NCI-H146 treated with DMSO at 0.1 percent for 48 hours (cell line): ENCODE results near the gene ZPLD1.

ENCODE experiments used
- DNase-seq: peaks from one replicate; lab custom pipeline; 2025; ENCODE audit not compliant: unreplicated experiment; lab: John Stamatoyannopoulos, UW

ZPLD1 gene

DNA sequence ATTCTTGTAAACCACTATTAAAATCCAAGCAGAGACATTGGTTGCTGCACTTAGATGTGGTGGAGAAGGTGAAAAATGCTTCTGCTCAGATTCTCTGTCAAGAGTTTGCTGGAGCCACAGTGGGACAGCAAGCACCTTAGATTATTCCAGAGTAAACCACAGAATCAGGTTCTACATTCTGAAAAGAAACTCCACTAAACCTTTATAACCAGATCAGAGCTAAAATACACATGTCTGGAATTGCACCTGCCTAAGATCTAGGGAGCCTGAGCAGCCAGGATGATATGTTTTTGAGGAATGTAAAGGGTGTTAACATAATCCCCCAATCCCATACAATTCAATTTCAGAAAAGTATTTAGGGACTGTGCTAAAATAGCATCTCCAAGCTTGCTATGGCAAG, at the start of gene ZPLD1:
Gene ZPLD1 (plus strand): TSS at position 301 of the 400 bp plus-strand sequence. CDS start 3,473 bp downstream, outside the sequence.
- no peak for DNase-seq

DNA sequence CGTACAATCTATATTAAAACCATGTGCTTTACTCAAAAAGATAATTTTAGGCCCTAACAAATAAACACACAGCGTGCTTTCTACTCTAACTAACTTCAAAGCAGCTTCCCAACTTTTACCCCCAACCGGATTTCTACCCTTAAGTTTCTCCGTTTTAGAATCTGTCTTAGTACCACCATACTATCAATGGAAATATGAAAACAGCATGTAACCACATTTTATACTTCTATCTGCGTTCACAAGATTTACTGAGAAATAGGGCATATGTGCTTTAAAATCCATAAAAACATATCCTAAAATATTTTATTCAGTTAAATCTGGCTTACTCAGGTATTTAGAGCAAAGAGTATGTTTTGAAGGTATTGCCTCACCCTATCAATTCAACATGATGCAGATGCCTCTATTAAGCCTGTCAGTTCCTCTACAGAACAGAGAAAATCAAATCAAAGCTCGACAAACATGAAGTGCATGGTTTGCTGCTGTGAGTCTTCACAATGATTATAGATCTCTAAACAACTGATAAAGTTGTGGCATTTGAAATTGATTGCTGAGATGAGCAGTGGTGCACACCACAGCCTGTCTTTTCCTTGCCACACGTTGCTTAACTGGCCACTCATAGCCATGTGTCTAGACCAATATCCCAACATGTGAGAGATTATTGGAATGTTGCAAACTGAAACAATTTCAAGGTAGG, 44.5 kb upstream of the ZPLD1 start:
- no peak for DNase-seq

DNA sequence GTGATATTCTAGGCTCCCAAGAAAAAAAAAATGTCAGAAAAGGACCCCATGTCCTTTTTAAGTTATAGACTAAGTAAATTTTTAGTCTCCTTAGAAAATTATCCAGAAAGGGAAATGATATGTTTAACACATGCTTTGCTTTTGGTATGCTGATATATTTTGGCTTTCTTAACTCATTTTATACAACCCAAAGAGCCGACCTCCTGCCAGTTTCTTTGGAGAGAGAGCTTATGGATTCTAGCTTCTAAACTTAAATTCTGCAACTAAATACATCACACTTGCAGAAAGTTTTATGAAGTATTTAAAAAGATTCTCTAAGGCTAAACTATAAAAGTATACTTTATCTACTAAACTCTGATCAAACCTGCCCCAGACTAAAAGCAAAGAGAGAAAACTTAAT, 43.9 kb upstream of the ZPLD1 start:
- DNase-seq: no peak

DNA sequence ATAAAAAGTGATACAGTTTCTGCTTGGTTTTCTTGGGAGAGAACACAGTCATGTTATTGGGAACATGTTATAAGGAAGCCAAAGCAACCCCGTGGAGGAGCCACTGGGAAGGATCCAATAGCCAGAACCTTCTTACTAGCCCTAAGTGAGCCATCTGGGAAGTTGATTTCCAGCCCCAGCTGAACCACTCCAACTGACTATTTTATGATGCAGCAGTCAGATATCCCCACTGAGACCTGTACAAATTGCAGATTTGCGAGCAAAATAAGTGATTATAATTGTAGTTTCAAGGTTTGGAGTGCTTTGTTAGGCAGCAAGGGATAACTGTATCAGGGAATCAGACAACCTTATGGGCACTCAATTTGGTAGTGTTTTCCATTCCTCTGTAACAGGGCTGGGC, 43.3 kb upstream of the ZPLD1 start:
- no peak for DNase-seq

DNA sequence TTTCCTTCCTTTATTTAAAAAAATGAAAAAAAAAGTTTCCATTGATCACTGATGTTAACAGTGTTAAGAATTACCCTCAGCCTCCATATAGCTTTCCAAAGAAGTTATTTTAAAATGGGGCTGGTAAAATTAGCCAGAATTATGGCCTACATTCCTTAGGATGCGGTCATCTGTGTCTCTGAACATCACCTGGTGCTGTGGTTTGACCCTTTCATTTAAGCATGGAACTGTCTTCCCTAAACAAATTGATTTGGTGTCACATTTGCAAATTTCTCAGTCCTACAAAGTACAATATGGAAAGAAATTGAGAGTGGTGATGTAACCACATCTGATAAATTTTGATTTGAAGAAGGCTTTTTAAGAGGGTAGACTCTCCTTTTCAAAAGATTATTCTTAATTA, 40.3 kb upstream of the ZPLD1 start:
- no peak for DNase-seq

DNA sequence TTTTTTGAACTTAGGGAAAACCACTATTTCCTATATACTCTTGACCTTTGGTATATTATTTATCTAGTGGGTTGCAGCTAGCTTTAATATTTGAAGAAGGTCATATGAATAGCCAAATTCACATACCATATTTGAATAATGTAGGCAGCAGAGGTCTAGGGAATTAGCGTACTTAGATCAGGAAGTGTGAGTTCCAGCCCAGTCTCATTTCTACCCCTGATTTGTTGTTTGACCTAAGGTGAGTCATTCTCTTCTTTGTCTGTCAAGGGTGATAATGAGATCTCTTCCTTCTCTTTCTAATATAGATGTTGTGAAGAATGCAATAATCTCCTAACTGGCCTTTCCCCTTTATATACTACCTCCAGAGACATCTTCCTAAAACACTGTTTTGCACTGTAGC, 36.6 kb upstream of the ZPLD1 start:
- DNase-seq: no peak

DNA sequence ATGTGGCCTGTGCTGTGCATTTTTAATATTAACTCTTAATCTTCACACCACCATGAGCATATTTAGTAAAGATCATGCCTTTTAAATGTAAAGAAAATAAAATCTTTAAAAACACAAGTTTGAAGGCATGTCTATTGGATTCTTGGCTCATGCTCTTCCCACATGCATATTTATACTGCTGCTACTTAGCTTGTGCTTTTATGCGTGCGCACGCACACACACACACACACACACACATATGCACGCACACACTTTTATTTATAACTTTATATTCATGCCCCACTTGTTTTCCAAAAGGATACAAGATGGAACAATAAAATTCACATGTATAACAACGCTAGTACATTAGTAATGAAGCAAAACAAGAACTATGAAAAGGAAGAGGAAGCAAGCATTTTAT, 36.1 kb upstream of the ZPLD1 start:
- no peak for DNase-seq

DNA sequence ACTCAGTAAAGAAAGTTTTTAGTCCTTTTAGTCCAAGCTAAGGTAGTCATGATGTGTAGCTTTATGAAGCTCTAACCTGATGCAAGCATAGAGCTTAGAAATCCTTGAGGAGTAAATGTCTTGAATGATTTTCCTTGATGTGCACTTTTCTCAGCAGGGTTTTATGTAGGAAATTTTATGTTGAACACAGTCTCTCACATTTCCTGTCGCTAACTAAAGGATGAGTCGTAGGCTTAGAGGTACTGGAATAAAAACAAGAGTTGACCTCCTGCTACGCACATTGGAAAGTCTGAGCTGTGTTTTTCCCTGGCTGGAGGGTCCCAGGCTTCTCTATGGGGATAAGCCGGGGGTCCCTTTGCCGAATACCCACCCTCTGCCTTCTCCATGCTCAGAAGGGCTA, 34.7 kb upstream of the ZPLD1 start:
- DNase-seq: no peak

DNA sequence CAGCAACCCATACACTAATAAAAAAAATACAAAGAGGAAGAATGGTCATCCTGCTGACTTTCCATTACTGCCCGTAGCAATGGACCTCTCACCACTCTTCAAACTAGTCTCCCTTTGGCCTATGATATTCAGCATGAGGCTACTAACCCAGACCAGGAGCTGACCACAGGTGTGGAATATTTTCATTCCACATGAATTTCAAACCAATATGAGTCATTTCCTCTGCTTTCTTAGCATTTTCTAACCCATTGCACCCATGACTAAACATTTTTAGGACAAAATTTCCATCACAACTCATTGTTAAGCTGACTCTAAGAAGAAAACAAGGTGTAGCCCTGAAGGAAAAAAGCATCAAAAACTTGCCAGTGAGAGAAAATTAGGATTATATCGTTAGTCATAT, 34.0 kb upstream of the ZPLD1 start:
- DNase-seq: no peak

DNA sequence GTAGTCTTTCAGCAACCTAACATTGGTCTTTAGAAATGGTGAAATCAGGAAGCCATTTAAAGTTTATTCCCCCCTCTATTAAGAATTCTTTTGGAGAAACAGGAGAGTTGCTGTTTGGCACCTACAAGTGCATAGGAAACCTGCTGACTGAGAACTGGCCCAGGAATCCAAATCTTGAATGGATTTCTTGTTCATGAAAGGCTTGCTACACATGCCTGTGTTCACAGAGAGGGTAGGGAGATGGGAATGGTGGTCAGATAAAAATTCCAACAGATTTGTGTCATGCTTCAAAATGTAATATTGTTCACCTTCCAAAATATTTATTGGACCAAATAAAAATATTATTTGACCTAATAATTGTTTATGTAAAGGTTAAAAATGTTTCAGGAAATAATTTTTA, 24.2 kb upstream of the ZPLD1 start:
- DNase-seq: no peak

DNA sequence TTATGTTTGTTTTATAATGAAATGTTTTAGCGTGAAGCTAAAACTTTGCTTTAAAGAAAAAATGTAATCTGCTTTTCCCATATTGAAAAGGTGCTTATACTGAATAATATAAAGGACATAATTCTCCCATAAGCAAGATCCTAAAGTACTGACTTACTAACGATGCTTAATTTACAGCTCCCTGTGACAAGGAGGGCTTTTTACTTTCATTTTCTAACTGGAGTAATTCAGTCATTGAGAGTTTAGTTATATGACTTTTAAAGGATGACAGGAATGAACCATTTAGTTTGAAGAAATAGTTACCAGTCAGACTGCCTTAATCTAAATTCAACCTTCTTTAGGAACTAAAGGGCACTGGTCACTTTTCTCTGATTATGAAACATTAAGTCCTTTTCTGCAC, 19.3 kb upstream of the ZPLD1 start:
- DNase-seq: no peak

DNA sequence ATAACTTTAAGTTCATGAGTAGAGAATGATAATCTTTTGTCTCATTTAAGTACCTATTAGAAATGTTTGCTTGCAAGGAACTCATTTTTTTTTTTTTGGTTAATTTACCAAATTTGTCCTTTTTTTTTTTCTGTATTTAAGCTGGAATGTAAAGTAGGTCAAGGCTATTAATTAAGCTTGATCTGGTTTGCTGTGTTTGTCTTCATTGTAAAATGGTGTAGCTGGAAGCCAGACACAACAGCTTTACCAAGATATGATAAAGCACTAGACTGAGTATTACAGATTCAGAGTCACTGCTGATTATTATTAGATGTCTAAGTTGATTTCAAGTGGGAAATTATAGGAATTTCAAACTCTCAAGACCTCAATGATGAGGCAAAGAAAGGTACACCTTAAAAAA, 15.0 kb upstream of the ZPLD1 start:
- DNase-seq: no peak

DNA sequence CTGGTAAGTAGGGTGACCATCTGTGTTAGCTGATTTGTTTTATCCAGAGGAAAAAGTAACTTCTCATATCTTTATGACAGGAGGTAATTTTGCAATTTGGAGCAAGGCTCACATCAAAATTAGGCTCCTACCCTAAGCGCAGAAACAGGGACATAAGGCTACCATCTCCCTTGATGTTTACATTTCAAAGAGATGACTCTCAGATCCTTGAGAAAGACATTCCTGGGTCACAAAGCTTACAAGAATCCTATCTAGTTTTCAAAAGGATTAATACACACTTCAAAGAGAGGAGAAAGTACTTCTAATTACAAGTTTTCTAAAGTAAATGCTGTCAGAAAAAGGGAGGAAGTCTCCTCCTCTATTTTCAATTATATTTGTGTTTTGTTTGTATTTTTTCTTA, 7.0 kb downstream of the ZPLD1 start:
- DNase-seq: no peak

DNA sequence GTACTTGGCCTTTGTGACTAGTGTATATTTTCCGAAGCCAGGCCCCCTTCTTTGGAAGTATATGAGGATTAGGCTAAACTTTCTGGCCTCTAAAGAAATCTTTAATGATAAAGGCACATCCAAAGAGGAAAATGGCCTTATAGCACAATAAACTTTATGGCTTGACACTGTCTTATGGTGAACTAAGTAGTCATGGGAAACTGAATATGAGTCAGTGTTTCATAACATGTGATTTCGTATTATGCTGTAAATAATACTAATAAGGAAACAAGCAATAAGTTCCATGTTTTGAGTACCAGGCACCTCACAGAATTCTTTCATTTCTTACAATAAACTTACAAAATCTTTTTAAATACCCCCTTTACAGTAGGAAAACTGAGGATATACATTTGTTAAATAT, 8.2 kb downstream of the ZPLD1 start:
- DNase-seq: no peak

DNA sequence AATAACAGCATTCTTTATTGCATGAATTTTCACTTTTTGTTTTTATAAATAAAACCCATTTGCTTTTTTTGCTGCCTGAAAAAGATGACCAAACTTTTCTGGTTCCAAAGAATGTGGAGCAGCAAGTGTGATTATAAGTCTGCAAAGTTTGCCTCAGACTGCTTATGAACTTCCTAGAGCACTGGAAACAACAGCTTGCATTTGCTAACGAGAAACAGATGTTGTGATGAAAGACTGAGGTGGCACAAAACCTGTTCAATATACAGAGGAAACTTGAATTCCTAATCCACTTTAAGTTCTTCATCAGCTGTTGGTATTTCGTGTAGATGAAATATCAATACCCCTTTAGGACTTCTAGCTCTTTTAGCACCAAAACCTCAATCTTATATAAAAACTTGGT, 9.3 kb downstream of the ZPLD1 start:
- DNase-seq: no peak

DNA sequence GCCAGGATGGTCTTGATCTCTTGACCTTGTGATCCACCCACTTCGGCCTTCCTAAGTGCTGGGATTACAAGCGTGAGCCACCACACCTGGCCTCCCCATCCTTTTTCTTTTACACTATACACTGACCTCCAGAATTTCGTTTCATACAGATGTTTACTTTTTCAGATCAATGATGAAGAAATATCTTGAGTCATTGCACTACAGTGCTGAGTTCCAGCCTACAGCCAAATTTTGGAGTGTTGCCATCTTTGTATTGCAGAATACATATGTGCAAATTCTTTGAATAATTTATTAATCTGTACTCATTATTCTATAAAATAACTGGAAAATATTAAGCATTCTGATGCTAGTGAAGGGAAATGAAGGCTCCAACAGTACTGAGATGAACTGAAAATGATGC, 12.5 kb downstream of the ZPLD1 start:
- DNase-seq: no peak

DNA sequence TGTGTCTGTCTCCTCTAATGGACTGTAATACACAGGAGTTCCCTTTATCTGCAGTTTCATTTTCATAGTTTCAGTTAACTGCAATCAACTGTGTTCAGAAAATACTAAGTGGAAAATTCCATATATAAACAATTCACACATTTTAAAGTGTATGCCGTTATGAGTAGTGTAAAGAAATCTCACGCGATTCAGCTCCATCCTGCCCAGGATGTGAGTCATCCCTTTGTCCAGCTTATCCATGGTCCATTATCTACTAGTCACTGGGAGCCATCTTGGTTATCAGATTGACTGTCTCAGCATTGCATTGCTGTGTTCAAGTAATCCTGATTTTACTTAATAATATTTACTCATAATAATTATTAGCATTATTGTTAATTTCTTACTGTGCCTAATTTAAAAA, 14.5 kb downstream of the ZPLD1 start:
- no peak for DNase-seq

DNA sequence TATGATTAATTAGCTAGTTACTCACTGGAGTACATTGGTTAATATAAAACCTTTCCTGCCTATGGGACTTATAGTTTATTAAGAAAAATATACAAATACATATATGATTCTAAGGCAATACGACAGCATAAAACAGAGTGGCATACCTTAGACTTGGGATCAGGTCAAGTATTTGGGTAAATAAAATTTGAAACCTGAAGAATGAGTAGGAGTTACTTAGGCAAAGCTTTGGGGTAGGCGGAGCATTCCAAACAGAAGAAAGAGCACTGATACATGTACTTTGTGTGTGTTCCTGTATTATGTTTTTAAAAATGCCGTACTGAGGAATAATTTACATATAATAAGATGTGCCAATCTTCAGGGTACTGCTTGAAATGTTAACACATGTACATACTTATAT, 15.1 kb downstream of the ZPLD1 start:
- DNase-seq: no peak

DNA sequence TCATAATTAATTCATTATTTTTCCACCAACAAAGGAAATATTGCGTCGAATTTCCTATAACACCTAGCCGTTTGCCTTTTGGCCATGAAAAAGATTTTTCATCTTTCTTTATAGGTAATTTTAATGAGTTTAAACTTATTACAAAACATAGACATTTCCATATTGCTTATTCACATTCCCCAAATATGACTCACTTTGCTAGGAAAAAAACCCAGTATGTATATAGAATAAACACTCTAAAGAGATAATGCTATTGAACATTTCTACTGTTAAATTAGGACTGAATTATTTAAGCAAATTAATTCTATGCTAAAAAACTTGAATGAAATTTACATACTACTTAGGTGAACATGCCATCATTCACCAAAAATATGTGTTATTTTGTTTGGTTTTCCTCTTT, 16.2 kb downstream of the ZPLD1 start:
- no peak for DNase-seq

DNA sequence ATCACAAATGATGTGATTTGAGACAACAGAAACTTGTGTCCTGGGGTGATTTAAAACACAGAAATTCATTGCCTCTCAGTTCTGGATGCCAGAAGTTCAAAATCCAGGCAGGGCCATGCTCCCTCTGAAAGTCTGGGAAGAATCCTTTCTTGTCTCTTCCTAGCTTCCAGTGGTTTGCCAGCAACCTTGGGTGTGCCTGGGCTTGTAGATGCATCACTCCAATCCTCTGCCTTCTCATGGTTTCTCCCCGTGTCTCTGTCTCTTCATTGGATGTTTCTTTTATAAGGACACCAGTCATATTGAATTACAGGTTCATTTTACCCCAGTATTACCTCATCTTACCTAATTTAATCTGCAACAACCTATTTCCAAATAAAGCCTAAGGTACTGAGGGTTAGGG, 16.7 kb downstream of the ZPLD1 start:
- DNase-seq: no peak

DNA sequence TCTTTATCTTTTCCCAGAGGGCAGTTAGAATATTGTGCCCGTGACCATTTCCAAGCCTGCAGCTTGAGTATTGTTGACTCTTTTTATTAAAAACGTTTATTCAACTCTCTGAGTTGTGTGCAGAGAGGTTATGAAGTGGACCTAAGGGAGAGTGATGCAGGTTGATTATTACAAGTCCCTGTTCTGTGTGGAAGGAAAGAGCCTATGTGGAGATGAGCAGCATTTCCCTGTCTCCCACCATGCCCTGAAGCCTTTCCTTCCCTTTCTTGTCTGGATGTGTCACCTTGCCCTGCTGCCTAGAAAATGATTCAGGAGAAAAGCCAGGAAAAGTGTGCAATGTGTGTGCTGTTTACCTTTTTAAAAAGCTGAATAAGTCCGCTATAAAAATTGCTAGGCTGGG, 19.4 kb downstream of the ZPLD1 start:
- DNase-seq: no peak

DNA sequence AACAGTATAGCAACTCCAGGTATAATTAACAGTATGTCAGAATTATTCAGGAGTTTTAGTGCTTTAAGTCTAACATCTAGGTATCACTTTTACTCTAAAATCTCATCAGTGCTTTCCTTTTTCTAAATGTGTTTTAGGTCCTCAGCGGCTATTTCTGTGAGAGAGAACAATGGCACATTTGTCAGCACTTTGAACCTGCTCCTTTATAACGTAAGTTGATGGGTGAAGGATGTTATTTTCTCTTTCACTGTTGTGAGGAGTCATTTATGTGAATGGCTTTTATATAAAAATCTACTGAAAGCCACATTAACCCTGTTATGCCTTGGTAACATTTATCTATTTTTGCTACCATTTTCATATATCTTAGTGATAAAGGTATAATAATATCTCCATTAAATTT, 22.8 kb downstream of the ZPLD1 start:
- no peak for DNase-seq

DNA sequence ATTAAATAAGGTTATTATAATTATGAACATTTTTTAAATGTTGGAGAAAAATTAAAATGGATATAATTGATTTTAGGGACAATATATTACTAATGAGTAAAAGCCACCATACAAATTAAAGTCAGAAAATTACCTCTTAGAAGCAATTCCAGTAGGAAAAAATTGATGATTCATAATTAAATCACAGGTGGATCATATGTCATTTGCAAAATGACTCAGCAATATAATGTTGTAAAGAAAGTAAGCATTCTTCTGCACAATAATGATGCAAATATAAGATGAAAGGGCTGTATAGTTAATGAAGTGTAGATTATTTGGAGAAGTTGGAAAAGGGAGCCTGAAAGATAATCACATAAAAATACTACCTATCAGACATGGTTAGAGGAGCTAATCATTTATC, 25.8 kb downstream of the ZPLD1 start:
- no peak for DNase-seq

DNA sequence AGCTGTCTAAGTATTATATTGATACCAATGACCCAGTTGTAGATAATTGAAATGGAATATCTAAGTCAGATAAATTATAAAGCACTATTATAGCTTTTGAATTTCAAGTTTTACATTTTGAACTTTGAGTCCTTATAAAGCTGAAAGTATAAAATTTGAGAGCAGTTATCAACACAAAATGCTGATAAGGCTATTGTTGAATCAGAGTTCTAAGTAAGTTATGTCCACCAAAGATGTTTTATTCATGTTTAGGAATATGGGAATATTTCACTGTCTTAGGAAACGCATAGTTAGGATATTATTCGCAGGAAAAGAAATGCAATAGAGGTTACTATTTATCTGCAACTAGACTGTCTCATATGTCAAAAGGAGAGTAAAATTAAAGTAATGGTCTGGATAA, 29.4 kb downstream of the ZPLD1 start:
- no peak for DNase-seq
